CD4-positive, alpha-beta T cell treated with Interleukin-15 for 4 hours (primary cell): ENCODE results near the gene RABGGTB.
"Not testable (repeated sequence)": the region's sequence is repeated elsewhere in the genome, so short reads cannot be mapped to it uniquely, and the experiment has no call there.

Experiments used
- DNase-seq: peaks from one replicate; pipeline ENCODE4 v3.0.0-alpha.2; 2020; ENCODE audit warnings: low spot score

The RABGGTB gene

GRCh38 chr1:75785983-75786853 lies at the start of gene RABGGTB:
Gene RABGGTB (plus strand): TSS chr1:75786256. CDS start chr1:75786272, 16 bp downstream.
- peak; percentile 96 for DNase-seq

GRCh38 chr1:75742047-75742625 lies 43.9 kb upstream of the RABGGTB start:
- DNase-seq = no peak

- no peak for DNase-seq
These were observed 40.8 kb upstream of the RABGGTB start for GRCh38 chr1:75745276-75745675.

- not testable (repeated sequence) for DNase-seq
These were observed 28.8 kb upstream of the RABGGTB start for GRCh38 chr1:75757210-75757609.

GRCh38 chr1:75758543-75758942 lies 27.5 kb upstream of the RABGGTB start:
- DNase-seq = not testable (repeated sequence)

- DNase-seq = no peak
These were observed 21.9 kb upstream of the RABGGTB start for GRCh38 chr1:75764057-75764655.

GRCh38 chr1:75765697-75766355 lies 20.2 kb upstream of the RABGGTB start:
- no peak for DNase-seq

GRCh38 chr1:75768016-75768415 lies 18.0 kb upstream of the RABGGTB start:
- DNase-seq = no peak

GRCh38 chr1:75770761-75771160 lies 15.3 kb upstream of the RABGGTB start:
- no peak for DNase-seq

GRCh38 chr1:75771978-75772377 lies 14.1 kb upstream of the RABGGTB start:
- no peak for DNase-seq

GRCh38 chr1:75777812-75778211 lies 8.2 kb upstream of the RABGGTB start:
- DNase-seq = not testable (repeated sequence)

- DNase-seq = not testable (repeated sequence)
These were observed 7.4 kb upstream of the RABGGTB start for GRCh38 chr1:75778694-75779093.

GRCh38 chr1:75780183-75780582 lies 5.9 kb upstream of the RABGGTB start:
- DNase-seq = not testable (repeated sequence)

- not testable (repeated sequence) for DNase-seq
These were observed 2.1 kb upstream of the RABGGTB start for GRCh38 chr1:75783920-75784319.

GRCh38 chr1:75785320-75785982 lies 605 bp upstream of the RABGGTB start:
- no peak for DNase-seq

- DNase-seq = no peak
These were observed 941 bp downstream of the RABGGTB start for GRCh38 chr1:75786901-75787493.

- no peak for DNase-seq
These were observed 1.5 kb downstream of the RABGGTB start for GRCh38 chr1:75787524-75787923.

GRCh38 chr1:75789988-75790387 lies 3.9 kb downstream of the RABGGTB start:
- no peak for DNase-seq

GRCh38 chr1:75791022-75791421 lies 5.0 kb downstream of the RABGGTB start:
- DNase-seq = peak; percentile 11

- DNase-seq = no peak
These were observed 6.0 kb downstream of the RABGGTB start for GRCh38 chr1:75792091-75792490.

- no peak for DNase-seq
These were observed 8.3 kb downstream of the RABGGTB start for GRCh38 chr1:75794382-75794781.
